Stimulated activated naive CD8-positive, alpha-beta T cell treated with anti-CD3 and anti-CD28 coated beads, Interleukin-15, Interleukin-2, amounts not matched to agents 100 U/mL and 50 U/mL, for 24 hours (primary cell): ENCODE results near the gene LHX5.

Experiments
- ATAC-seq: fragments of 150-1000 bp; cut with Tn5 transposase; one replicate; pipeline ENCODE4 v1.10.0; 2021
- DNase-seq: peaks from one replicate; pipeline ENCODE4 v3.0.0; 2021

Gene LHX5

DNA sequence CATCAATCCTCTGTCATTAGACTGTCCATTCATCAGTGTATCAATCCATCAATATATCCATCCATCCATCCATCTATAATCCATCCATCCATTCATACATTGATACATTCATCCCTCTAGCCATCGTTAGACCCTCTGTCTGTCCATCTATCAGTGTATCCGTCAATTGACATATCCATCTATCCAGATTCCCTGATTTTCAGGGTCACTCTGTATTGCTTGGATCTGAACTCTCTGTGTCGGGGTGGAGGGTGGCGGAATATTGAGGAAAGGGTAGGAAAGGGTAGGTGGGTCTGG is 32.4 kb downstream of the LHX5 start:
- no peak for DNase-seq
- ATAC-seq = no peak

DNA sequence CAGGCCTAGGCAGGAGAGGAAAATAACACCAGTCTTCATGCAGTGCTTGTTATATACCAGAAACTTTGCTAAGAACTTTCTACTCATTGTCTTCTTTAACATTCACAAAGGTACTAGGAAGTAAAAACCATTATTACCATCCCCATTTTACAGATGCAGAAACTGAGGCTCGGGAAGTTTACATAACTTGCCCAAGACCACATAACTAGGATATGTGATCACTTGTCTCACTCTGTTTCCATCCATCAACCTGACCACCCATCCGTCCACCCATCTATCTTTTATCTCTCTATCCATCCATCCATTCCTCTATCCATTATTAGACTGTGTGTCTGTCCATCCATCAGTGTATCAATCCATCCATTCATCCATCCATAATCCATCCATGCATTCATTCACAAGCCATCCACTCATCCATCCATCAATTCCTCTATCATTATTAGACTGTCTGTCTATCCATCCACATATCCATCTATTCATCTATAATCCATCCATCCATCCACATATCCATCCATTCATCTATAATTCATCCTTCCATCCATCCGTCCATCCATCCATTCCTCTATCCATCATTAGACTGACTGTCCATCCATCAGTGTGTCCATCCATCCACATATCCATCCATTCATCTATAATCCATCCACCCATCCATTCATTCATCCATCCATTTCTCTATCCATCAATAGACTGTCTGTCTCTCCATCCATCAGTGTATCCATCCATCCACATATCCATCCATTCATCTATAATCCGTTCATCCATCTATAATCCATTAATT is 33.0 kb downstream of the LHX5 start:
- DNase-seq = no peak
- ATAC-seq = no peak

DNA sequence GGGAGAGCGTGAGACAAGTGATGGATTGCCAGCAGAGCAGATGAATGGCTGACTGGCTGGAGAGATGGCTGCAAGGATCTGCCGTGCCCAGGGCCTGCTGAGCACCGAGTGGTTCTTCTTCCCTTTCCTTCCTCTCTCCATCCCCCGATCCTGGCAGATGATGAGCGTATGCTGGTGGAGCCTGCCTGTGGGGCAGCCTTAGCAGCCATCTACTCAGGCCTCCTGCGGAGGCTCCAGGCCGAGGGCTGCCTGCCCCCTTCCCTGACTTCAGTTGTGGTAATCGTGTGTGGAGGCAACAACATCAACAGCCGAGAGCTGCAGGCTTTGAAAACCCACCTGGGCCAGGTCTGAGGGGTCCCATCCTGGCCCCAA is 34.0 kb downstream of the LHX5 start:
- ATAC-seq = no peak
- no peak for DNase-seq

DNA sequence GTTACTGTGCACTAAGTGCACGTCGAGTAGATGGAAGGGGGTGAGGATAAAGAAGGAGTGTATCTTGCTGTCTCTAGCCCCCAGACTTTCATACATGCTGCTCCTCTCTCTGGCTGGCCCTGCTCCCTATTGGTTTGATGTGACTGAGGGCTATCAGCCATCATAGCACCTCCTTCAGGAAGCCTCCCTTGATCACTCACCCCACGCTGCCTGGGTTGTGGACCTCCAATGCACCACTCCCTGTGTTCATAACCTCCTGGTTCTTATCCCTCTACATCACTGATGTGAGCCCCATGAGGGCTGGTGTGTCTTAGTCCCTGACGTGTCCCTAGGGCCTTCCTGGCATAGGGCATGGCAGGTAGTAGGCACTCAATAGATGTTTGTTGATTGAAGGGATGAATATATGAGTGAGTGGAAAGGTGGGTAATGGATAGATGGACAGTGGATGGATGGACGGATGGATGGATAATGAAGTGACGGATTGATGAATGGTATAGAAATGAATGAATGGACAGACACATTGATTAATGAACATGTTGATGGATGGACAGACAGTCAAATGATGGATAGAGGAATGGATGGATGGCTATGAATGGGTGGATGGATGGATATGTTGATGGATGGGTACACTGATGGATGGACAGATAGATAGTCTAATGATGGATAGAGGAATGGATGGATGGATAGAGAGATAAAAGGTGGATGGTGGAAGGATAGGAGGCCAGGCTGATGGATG is 34.5 kb downstream of the LHX5 start:
- DNase-seq = no peak
- ATAC-seq = no peak

DNA sequence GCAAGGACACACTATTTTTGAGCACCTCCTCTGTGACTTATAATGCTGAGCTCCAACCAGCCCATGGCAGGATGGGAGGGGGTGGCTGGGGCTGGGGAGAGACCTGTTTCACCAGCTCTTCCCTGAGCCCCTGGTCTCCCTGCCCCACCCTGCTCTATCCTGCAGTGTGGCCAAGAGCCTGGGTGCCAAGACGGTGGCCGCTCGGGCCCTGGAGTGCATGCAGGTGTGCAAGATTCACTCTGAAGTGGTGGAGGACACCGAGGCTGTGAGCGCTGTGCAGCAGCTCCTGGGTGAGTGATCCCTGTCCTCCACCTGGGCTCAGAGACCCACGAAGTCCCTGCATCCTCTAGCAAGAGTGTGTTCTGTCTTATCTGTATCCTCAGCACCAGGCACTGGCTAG is 35.1 kb downstream of the LHX5 start:
- ATAC-seq (no peak), DNase-seq (no peak)

DNA sequence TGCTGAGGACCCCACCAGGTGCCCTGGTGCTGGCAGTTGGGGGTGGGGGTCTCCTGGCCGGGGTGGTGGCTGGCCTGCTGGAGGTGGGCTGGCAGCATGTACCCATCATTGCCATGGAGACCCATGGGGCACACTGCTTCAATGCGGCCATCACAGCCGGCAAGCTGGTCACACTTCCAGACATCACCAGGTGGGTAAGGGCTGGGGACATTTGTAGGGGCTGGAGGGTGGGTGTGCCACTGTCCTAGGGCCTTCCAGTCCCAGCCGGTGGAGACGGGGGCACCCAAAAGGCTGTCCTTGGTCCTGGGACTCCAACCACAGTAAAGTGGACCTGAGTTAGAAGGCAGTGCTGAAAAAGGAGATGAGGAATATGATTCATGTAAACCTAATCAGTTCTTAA is 36.3 kb downstream of the LHX5 start:
- DNase-seq = no peak
- no peak for ATAC-seq

DNA sequence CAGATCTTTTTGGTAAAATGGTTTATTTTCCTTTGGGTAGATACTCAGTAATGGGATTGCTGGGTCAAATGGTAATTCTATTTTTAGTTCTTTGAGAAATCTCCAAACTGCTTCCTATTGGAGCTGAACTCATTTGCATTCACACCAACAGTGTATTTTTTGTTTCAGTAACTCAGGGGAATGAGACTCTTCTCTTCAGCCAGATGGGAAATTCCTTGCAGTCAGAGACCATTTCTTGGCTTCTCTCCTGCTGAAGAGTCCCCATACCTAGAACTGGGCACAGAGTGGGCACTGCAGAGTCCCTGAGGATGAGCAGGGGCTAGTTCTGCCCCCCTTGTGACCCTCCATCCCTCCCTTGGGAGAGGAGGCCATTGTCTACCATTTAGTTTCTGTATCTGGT is 38.7 kb downstream of the LHX5 start:
- ATAC-seq = no peak

DNA sequence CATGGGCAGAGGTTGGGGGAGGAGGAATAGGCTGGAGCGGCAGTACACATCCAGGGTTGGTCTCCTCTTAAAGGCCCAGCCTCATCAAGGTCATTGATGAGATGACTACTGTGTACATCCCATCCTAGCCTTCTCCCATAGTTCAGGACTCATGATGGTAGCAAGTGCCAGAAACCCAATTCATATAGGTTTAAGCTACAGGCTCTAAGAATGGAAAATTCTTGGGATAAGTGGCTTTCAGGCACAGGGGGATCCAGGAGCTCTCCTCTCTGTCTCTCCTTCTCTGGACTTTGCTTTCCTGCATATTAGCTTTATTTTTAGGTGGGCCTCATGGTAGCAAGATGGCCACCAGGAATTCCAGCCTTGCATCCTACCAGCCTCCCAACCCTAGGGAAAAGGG is 43.2 kb downstream of the LHX5 start:
- ATAC-seq (no peak), DNase-seq (no peak)

More for the DNA sequence above, 38.7 kb downstream of the LHX5 start:
- no peak for DNase-seq

DNA sequence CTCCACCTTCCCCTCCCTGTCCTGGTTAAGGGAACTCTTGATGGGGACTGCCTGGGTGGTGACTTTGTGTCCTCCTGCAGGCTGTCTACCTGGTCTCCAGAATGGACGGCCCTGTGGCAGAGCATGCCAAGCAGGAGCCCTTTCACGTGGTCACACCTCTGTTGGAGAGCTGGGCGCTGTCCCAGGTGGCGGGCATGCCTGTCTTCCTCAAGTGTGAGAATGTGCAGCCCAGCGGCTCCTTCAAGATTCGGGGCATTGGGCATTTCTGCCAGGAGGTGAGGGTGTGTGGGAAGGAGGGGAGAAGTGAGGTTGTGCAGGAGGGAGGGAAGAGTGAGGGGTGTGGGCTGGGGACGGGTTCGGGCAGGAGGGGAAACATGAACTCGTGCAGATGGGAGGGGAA is 43.8 kb downstream of the LHX5 start:
- DNase-seq (no peak), ATAC-seq (no peak)

DNA sequence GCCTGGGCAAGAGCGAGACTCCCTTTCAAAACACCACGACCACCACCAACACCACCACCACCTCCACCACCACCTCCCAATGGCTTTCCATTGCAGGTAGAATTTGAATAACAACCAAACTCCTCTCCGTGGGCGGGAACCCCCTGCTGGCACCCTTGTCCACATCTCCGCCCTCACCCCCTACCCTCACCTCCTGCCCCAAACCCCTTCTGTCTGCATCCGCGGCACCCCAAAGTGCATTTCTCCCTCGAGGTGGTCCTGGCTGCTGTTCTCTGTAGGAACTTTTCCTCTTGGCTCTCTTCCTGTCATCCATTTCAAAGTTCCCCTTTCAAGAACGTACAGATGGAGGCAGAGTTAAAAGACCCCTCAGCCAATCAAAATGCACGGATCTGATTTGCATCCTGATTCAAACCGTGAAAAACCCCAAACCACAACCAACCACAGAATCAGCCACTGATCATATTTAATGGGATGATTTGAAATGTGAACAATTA is 45.7 kb downstream of the LHX5 start:
- ATAC-seq = no peak
- DNase-seq = no peak

DNA sequence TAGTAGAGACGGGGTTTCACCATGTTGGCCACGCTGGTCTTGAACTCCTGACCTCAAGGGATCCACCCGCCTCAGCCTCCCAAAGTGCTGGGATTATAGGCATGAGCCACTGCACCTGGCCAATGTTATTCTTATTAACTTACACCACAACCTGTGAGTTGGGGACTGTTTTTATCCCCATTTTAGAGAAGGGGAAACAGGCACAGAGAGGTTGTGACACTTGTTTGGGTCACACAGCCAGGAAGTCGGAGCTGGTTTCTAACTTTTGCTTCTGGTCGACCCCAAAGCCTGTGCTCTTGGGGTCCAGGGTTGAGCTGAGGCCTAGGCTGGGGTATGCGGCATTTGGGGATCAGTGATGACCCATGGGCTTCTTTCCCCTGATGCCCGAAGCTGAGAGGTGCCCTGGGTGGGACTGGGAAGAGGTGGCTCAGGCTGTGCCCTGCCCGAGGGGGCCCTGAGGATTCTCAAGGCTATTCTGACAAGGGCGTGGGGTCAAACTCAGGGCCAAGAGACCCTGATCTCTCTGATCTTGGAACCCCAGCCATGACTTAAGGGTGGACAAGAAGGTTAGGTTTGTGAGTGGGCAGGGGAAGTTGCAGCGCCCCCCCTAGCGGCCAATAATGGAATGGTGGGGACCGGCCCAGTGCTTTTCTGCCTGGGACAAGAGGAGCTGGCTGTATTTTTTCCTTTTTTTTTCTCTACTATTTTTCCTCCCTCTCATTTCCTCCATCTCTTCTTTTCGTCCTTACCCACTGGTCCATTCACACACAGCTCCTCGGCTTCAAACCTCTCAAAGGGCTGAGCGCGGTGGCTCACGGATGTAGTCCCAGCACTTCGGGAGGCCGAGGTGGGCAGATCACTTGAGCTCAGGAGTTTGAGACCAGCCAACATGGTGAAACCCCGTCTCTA is 46.5 kb downstream of the LHX5 start:
- peak; percentile 70 for DNase-seq
- ATAC-seq = peak; percentile 41

DNA sequence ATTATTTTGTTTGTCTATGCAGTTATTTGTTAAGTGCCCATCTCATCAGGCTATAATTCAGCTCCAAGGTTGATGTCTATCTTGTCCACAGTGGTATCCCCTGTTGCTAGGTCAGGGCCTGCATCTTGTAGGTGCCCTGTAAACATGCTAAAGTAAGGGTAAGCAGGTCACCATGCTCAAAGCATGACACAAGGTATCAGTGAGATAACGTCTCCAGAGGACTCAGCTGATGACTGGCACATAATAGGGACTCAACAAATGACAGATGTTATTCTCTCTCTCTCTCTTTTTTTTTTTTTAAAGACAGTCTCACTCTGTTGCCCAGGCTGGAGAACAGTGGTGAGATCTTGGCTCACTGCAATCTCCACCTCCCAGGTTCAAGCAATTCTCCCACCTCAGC is 47.2 kb downstream of the LHX5 start:
- no peak for ATAC-seq
- DNase-seq = no peak

DNA sequence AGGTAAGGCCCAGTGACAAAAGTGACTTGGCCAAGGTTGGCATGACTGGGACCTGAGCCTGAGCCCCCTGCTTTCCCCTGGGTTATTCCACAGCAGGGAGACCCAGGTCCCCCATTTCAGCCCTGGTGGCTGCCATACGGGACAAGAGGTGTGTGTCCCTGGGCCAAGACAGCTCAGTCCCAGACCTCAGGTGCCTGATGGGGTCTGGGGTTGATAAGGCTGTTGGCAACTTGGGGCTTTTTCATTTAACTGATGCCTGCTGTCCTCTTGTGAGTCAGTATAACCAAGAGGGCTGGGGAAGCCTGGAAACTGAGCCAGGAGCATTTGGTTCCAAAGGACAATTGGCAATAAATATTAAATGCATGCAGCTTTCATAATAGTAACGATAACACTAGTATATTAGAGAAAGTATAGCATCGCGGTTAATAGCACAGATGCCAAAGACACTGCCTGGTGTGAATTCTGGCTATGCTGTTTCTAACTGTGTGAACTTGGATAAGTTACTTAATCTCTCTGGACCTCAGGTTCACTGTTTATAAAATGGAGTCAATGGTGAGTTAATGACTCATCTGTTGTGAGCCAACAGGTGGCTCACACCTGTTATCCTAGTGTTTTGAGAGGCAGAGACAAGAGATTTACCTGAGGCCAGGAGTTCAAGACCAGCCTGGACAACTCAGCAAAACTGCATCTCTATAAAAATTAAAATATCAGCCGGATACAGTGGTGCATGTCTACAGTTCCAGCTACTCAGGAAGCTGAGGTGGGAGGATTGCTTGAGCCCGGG is 48.6 kb downstream of the LHX5 start:
- DNase-seq (no peak), ATAC-seq (no peak)

DNA sequence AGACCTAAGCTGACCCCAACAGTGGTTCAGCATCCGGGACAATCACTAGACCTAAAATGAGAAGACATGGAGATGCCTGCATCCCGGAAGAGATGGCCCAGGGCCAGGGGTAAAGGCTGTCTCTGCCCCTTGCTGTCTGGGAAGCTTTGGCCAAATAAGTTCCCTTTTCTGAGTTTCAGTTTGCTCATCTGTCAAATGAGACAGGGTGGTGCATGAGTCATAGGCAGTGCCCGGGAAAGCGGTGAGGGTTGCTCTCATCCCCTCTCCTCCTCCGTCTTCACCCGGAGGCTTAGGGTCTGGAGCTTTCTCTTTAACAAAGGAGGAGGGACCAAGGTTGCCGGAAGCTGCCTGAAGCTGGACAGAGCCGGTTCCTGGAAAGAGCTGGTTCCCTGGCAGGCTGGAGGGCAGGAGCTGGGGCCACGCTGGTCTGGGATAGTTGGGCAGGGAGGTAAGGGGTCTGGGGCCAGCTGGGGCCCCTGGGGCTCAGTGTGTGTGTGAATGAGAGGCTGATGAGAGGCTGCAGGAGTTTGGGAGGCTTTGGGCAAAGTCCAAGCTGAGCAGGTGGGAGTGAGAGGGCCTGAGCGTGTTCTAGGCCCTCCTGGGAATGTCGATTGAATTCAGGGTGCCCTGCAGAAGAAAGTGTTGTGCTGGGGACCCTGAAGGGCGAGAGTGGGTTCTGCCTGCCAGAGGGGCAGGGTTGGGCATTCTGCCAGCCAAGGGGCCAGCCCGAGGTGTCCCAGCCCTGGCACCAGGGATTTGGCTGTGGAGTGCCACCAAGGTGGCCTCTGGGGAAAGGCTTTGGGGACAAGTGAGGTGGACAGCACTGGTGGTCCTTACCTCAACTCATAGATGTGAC is 49.4 kb downstream of the LHX5 start, which contains the start of gene SDSL:
Gene SDSL, plus strand, starts transcription at position 351 of the 856 bp plus-strand sequence. CDS start 5,603 bp downstream, outside the sequence.
- DNase-seq (peak; percentile 43), ATAC-seq (peak; percentile 83)

DNA sequence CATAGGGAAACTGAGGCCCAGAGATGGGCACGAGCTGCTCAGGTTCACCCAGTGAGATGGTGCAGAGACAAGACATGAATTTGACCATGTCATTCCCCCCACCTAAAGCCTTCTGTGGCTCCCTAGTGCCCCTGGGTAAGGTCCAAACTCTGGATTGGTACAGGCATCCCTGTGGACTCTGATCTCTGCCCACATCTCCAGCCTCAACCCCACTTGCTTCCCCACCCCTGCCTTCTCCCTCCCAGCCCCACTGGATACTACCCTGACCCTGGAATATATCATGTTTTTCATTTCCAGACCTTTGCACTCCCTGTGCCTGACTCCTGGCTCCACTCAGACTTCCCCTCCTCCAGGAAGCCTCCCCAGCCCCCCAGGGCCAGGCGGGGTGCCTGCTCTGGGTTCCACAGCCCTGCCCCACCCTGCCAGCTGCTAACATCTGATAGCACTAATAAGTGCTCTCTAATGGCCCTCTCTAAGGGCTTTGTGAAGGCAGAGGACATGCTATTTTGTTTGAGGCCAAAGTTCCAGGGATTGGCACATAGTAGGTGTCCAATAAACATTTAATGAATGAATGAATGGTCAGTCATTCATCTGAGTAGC is 50.6 kb downstream of the LHX5 start:
- no peak for DNase-seq
- no peak for ATAC-seq

DNA sequence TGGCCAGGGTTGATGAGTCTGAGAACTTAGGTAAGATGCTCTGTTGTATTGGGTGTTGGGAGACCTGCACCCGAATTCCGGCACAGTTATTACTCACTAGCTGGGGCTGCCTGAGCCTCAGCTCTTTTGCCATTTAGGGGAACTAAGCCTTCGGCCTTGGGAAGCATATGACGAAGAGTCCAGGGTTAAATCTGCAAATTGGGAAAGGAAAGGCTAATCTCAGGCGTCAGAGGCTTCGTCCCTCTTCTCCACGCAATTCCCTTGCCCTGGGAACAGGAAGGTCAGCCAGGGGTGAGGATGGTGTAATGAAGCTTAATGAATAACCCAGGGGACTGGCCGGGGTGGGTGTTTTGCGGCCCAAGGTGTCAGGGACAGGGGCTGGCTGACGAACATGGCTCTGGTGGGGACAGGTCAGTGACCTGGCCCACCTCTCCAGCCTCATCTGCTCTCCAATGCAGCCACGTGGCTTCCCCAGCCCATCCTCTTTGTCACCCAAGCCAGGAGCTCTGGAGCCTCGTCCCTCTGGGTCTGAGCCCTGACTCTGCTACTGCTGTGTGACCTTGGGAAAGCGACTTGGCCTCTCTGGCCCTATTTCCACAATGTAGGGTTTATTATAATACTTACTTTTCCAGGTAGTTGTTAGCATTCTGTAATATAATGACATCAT is 53.3 kb downstream of the LHX5 start:
- ATAC-seq (no peak), DNase-seq (no peak)

DNA sequence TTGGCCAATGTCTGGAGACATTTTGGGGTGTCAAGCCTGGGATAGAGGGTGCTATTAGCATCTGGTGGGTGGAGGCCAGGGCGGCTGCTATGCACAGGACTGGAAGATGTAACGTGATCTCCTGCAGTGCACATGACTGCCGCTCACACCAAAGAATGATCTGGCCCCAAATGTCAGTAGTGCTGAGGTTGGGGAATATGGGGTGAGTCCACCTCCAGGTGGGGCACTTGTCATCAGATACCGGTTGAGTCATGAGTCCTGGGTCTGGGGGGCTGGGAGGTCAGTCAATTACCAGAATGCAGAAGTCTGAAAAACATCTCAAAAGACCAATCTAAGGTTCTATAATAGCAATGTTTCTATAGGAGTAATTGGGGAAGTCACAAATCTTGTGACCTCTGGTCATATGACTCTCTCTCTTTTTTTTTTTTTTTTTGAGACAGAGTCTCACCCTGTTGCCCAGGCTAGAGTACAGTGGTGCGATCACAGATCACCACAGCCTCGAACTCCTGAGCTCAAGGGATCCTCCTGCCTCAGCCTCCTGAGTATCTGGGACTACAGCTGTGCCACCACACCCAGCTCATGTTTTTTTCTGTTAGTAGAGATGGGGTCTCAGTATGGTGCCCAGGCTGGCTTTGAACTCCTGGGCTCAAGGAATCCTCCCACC is 55.4 kb downstream of the LHX5 start:
- ATAC-seq = no peak
- no peak for DNase-seq

DNA sequence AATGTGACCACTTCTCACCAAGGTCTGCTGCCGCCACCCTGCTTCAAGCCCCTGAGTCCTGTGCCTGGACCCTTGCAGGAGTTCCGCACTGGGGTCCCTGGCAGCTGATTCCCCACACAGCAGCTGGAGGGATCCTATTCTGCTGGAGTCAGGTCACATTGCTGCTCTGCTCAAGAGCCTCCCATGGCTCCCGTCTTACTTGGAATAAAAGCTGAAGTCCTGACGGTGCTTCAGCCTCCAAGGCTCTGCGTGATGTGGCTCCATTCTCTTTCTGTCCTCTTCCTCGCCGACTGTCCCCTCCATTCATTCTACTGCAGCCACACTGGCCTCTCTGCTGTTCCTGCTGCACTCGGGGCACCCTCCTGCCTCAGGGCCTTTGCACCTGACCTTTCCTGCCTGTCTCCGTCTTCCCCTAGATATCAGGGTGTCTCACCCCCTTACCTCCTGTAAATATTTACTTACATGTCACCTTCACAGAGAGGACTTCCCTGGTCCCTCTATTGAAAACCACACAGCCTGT is 57.1 kb downstream of the LHX5 start:
- ATAC-seq (no peak), DNase-seq (no peak)

DNA sequence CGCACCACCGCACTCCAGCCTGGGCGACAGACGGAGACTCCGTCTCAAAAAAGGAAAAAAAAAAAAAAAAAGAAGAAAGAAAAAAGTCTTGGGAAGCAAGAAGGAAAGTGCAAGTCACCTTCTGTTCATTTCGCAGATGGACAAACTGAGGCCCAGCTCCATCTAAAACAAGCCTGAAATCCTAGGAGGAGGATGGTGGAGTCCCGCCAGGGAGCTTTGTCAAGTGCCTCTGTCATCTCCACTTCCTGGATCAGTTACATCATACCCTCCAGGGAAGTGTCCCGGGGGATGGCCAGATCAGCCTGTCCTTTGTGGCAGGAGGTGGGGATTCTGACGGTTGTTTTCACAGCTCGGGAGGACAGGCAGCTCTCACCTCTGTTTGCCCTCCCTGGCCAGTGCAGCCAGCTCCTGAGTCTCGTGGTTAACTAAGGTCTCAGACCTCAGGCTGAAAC is 58.2 kb downstream of the LHX5 start:
- DNase-seq (no peak), ATAC-seq (no peak)
